ENCODE data around the gene C19orf73.

The C19orf73 gene

GRCh38 chr19:49118565-49119410 lies at the start of gene C19orf73:
Gene C19orf73, minus strand, starts transcription at chr19:49119143. Its CDS starts 121 bp downstream, at chr19:49119022.
- DNase-seq (ENCODE audit: low spot score), result peak; percentile 99

DNA sequence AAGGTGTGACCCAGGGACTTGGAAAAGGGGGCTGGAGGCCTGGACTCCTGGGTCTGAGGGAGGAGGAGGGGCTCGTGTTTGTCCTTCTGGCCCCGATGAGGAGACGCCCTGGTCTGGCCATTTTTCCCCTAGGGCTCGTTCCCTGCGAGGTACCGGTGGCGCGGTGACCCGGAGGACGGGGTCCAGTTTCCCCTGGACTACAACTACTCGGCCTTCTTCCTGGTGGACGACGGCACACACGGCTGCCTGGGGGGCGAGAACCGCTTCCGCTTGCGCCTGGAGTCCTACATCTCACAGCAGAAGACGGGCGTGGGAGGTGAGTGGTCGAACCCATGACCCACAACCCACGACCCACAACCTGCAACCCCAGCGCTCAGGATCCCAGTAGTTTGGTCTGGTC lies 49.5 kb upstream of the C19orf73 start:
- no peak for DNase-seq (ENCODE audit: low spot score)

- DNase-seq (ENCODE audit: low spot score), result no peak
Measured at GRCh38 chr19:49167857-49168409, 49.0 kb upstream of the C19orf73 start.

GRCh38 chr19:49165865-49166301 lies 46.9 kb upstream of the C19orf73 start:
- no peak for DNase-seq (ENCODE audit: low spot score)

DNA sequence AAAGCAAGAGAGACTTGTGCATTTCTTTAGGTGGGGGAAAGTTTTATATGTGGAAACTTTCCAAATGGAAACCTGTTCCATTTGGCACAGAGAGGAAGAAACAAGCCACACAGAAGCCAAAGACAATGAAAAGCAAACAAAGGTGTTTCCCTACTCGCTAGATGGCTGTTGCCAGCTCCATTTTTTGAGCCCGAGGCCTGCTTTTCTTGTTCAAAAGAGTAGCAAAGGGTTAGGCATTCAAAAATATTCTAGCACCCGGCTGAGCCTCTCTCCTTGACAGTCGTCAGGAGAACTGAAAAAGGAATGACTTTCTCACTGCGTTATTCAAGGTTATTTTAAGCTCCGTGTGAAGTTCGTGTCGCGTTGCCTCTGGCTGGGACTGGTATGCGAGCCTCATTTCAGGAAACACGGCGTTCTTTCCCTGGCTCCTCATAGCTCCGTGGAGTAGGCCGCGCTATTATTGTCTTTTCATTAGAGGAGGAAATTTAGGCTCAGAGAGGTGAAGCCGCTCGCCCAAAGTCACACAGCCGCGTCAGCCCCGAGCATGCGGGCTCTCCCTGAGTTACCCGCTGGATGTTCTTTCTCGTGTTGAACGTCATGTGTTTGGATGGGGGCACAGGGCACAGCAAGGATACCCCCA lies 46.3 kb upstream of the C19orf73 start:
- no peak for DNase-seq (ENCODE audit: low spot score)

GRCh38 chr19:49161987-49162386 lies 43.0 kb upstream of the C19orf73 start:
- DNase-seq (ENCODE audit: low spot score), result no peak

DNA sequence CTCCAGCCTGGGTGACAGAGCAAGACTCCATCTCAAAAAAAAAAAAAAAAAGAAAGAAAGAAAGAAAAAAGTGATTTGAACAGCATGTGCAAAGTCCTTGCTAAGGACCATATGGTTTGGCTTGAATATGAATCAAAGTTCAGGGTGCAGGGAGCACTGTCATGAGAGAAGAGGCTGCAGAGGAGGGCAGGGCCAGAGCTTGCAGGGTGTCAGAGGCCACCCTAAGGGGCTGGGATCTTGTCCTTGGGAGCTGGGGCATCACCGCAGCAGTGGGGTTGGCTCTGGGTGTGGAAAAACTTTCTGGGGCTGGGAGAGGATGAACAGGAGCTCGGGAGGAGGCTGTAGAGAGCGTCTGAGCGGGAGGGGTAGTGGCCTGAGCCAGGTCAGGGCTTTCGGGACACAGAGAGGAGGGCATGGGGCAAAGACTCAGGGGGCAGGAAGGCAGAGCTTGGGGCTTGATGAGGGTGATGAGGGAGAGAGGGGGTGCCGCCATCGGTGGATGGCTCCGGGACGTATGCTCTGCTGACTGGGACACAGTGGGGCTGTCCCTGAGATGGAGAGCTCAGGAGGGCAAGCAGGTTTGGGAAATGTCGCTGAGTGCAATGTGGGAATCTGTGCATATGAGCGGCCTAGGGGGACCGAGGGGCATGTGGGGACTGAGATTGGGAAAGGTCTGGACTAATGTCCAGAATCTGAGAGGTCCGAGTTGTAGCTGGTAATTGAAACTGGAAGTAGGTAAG lies 41.7 kb upstream of the C19orf73 start:
- no peak for DNase-seq (ENCODE audit: low spot score)

DNA sequence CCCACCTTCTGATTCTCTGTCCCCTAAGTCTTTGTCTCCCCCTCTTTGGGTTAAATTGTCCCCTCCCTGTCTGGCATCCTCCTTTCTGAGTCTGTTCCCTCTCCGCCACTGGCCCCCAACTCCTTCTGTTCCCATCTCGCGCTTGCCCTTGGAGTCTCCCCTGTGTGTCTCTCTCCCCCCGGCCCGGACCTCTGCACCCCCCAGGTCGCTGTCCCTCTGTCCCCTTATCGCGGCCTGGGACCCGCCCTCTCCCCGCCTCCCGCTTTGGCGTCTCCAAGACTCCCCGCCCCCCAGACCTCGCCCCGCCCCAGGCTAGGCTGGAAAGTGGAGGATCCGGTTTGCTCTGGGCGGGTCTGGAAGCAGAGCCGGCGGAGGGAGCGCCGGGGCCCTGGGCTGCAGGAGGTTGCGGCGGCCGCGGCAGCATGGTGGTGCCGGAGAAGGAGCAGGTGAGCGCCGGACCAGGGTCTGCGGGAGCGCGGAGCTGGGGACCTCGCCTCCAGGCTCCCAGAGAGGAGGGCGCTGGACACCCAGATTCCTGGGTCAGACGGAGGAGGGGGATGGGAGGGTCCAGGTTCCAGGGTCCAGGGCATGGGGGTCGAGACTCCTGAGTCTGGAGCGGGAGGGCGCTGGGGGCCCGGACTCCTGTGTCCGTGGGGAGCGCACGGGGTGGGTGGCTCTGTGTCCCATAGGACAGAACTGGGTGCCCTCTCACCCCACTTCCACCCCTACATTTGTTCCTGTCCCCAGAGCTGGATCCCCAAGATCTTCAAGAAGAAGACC lies 38.7 kb upstream of the C19orf73 start, which contains the start of gene TRPM4:
TSS of gene TRPM4 (plus strand) at position 348 of the 780 bp plus-strand sequence. CDS start at position 423, 75 bp downstream.
- DNase-seq (ENCODE audit: low spot score), result peak; percentile 93

- no peak for DNase-seq (ENCODE audit: low spot score)
Measured at GRCh38 chr19:49155820-49156346, 36.9 kb upstream of the C19orf73 start.

GRCh38 chr19:49155005-49155819 lies 36.3 kb upstream of the C19orf73 start, which contains the start of gene HRC:
Gene HRC, minus strand, starts transcription at chr19:49155396. Its CDS starts 159 bp downstream, at chr19:49155237.
- no peak for DNase-seq (ENCODE audit: low spot score)

GRCh38 chr19:49154279-49154678 lies 35.3 kb upstream of the C19orf73 start:
- DNase-seq (ENCODE audit: low spot score), result no peak

DNA sequence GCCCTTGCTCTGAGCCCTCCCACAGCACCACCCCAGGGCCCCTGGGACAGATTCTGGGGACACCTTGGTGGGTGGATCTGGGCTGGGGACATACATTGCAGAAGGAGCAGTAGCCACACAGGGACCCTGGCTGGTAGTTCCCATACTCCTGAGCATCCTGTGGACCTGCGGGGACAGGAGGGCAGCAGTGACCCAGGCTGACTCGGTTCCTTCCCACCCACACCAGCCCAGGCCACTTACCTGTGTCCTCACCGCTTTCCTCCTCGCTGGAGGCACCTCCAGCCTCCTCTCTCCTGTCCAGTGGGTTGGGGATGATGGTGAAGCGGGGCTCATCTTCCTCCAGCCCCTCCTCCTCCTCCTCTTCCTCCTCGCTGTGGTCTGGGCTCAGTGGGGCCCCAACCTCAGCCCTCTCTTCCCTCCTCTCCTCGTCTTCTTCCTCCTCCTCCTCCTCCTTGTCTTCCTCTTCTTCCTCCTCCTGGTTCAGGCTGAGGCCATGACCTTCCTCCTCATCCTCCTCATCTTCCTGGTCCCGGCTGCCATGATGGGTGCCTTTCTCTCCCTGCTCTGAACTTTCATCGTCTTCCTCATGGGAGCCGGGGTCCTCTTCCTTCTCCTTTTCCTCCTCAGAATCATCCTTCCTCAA lies 34.3 kb upstream of the C19orf73 start:
- DNase-seq (ENCODE audit: low spot score), result no peak

DNA sequence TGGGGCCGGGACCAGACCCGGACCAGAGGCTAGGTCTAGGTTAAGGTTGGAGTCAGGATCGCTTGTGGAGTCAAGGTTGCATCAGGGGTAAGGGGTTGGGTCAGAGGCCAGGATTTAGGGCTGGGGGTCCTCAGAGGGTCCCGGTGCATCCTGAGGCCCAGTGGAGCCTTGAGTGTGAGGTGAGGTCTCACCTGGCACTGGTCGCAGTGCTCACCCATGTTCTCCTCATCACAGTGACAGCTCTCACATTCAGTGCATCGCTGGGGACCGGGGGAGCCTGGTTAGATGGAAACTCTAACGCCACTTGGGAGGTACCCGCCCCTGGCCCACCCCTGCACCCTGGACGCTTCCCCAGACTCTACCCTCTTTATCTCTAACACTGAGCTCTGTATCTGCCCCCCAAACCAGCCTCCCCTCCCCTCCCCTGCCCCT lies 33.2 kb upstream of the C19orf73 start:
- DNase-seq (ENCODE audit: low spot score), result no peak

DNA sequence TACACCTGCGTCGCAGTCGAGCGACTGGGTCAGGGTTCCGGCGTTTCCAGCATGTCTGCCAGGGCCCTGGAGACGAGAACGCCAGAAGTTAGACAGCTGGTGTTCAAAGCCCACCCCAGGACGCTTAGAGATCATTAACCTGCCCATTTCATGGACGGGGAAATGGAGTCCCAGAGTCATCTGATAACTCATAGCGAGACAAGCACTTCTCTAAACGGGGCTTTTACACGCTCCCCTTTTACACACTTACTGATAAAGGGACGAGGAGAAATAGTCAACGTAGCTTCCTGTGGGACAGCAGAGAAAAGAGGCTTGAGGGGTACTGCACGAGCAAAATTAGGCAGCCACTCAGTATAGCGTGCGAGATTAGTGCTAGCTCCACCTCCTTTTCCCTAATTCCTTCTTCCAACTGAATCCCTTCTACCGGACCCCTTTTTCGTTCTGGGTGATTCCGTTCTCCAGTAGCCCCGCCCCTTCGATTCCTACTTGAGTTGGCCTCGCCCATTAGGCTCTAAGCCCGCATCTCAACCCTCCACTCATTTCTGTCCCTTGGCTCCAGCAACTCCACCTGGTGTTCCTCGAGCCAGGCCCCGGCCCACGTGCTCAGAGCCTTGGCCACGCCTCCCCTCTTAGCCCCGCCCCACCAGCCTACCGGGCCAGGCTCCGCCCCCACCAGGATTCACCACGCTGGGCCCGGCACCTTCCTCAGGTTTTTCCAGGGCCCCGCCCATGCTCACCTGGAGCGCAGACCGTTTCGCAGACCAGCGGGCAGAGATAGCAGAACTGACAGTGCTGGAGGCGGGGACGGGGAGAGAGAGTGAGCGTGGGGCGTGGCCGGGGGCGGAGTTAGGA lies 32.5 kb upstream of the C19orf73 start:
- DNase-seq (ENCODE audit: low spot score), result peak; percentile 65

GRCh38 chr19:49150944-49151243 lies 32.0 kb upstream of the C19orf73 start:
- no peak for DNase-seq (ENCODE audit: low spot score)

DNA sequence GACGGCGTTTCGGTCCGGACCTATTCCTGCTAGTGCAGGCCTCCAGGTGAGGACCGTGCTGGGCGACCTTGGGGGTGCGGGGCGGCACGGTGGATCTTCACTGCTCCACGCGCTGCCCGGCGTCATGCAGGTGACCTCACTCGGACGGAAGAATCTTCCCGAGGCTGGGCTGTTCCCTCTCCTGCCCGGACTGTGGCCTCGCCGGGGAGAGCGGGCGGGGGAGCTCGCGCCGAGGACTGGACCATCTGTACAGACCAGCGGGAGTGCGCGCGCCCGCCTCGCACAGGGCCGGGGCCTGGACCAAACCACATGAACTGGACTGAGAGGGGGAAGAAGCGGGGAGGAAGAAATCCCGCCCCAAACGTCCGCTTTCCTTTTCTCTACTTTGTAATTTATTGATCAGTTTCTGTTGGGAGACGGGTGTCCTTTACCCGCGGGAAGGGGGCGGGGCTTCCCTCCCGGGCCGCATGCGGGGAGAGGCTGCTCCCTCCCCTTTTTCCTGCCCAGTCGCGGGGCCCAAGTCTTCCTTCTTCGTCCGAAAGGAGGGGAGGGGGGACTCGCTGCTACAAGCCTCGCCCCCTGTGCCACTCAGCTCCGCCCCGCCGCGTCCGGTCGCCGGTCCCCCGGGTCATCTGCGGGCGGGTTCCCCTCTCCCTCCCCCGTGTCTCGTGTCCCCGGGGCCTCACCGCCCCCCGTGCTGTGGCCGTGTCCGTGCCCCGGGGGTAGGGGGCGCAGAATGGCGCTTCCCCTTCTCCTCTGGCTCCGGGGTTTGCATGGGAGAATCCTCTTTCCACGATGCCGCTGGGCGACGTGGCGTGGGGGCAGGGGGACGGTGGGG lies 31.4 kb upstream of the C19orf73 start:
- peak; percentile 82 for DNase-seq (ENCODE audit: low spot score)

DNA sequence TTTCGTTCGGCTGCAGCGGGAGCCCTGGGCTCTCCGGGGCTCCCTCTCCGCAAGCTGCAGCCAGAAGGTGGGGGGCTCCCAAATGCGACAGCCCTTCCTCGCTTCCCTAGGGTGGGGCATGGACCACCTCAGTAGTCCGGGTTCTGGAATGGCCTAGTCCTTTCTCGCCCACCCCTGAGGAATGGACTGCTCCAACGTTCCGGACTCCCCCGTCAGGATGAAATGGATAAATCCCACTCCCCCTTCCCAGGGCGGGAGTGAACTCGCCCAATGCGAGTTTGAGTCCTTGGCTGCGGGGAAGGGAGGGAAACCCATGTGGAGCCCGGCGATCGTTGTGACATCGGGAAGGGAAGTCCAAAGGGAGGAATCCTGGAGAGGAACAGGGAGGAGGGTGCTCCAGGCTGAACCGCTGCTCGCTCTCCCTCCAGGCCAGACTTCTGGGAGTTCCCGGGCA lies 30.7 kb upstream of the C19orf73 start:
- peak; percentile 84 for DNase-seq (ENCODE audit: low spot score)

Measured in AG08396 (cell line).